NCI-H2196 treated with DMSO at 0.1 percent for 48 hours (cell line): ENCODE data around the gene OLIG2.

ENCODE experiments used
- DNase-seq: peaks from one replicate; lab custom pipeline; 2025; ENCODE audit not compliant: unreplicated experiment; lab: John Stamatoyannopoulos, UW

Gene OLIG2

DNA sequence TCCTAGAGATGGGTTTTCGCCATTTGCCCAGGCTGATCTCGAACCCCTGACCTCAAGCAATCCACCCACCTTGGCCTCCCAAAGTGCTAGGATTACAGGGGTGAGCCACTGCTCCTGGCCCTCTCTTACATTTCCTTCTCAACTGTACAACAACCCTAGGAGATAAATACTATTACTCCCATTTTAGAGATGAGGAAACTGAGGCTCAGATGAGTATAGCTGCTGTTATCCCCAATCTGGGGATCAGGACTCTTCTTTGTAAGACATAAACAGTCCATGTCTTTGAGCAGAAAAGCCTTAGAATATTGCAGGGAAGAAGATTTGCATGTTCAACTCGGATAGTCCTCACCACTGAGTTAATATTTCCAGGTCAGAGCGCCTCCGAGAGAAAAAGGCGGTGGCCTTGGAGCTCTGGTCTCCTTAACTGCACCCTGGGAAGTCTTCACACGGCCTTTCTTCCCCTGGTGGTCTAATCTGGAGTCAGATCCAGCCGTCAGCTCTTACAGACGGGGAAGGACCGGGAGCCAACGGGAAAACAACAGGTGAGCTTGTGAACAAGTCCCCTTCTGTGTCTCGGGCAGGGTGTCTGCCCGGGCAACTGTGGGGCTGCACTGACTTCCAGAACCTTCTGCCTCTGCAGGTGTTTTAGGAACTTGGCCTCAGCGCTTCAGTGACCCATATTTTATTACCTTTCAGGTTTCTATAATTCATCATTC lies 38.3 kb downstream of the OLIG2 start:
- no peak for DNase-seq

DNA sequence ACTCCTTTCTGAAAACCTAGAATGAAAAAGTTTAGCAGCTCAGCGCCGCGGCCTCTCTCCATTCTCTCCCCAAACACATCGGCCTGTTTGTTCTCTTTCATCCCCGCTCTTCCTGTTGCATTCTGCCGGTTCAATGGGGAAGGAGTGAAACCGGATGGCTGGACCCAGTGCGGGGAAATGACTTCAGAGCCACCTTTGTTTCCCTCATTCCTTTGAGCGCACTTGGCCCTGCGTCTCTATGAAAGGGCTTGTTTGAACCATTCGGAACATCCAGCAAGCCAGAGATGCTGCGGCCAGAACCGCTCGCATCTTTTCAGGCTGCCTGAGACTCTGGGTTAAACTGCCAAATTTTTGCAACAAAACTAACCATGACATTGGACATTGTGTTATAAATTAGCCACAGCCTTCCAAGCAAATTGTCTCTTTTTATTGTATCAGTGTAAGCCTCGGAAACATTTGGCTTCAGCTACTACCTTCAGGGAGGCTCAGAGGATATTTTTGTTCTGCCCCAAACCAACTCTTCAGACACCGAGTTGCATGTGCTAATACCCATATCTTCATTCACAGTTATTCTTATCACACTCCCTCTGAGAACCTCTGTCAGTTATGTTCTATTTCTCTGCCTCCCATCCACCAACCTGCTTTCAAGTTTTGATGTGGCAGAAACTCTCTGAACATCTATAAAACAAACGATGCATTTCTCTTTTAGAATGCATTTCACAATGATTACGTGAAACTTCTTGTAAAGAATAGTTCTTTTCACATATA lies 39.1 kb downstream of the OLIG2 start:
- DNase-seq: no peak

DNA sequence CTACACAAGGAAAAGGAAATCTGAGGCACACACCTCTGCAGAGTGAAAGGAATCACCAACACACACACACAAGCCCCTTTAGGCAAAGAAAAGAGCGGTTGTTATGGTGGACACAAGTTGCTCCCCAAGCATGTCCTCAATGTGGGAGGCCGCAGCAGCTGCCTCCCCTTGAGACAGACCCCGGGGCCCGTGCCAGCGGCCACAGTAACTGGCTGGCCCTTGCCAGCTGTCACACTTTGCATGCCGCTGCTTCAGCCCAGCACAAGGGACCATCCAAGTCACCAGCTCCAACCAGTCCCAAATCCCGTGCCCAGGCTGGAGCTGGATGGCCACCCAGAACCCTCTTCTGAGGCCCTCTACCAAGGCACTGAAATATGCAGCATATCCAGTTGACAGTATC lies 41.3 kb downstream of the OLIG2 start:
- DNase-seq: no peak

DNA sequence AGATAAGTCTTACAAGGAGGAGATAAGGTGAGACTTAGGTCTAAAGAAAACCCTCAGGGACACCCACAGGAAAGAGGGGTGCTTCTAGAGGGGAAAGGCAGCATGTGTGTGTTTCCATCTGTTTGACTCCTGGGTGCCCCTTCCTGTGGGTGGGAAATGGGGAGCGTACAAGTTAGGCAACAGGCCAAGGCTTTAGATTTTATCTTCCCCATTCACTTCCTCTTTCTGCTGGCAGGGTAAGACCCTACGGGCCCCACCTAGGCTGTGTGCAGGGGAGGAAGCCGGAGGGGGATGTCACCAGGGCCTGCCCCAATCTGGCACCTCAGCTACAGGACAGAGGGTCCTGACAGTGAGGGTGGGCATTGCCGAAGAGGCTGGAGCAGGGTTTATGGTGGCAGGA lies 41.7 kb downstream of the OLIG2 start:
- no peak for DNase-seq

DNA sequence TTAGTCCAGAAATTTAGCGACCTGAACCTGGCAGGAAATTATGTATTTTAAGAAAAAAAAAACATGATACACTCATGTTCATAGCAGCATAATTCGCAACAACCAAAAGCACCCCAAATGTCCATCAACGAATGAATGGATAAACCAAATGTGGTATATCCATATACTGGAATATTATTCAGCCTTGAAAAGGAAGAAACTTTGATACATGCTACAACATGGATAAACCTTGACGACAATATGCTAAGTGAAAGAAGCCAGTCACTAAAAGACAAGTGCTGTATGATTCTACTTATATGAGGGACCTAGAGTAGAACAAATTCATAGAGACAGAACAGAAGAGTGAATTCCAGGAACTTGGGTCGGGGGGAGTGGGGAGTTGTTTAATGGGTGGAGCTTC lies 43.5 kb downstream of the OLIG2 start:
- no peak for DNase-seq

DNA sequence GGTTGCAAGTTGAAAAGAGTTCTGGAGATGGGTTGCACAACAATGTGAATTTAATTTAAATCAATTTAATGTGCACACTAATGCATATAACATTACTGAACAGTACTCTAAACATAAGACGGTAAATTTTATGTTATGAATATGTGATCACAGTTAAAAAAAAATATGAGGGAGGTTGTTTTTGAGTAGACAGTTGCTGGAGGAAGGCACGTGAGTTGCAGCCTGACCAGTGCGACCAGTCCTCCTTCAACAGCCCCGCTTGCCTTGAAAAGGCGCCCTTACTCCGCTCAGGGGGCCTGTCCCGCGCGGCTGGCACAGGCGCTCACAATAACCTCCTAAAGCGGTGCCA lies 43.9 kb downstream of the OLIG2 start:
- no peak for DNase-seq

DNA sequence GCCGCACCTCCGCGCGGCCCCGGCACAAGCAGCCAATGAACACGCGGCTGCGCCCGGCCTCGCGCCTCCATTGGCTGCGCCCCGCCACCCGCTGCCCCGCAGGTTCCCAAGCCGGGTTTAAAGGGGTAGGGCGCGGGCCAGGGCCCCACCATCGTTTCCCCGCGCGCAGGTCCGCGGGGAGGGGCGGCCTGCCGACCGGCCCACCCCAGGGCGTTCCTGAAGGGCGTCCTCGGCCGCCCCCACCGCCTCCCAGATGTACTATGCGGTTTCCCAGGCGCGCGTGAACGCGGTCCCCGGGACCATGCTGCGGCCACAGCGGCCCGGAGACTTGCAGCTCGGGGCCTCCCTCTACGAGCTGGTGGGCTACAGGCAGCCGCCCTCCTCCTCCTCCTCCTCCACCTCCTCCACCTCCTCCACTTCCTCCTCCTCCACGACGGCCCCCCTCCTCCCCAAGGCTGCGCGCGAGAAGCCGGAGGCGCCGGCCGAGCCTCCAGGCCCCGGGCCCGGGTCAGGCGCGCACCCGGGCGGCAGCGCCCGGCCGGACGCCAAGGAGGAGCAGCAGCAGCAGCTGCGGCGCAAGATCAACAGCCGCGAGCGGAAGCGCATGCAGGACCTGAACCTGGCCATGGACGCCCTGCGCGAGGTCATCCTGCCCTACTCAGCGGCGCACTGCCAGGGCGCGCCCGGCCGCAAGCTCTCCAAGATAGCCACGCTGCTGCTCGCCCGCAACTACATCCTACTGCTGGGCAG lies 44.4 kb downstream of the OLIG2 start, which contains the start of gene OLIG1:
Gene OLIG1, plus strand, starts transcription at position 148 of the 750 bp plus-strand sequence. Its CDS starts 106 bp downstream, at position 254.
- DNase-seq: peak; percentile 67

DNA sequence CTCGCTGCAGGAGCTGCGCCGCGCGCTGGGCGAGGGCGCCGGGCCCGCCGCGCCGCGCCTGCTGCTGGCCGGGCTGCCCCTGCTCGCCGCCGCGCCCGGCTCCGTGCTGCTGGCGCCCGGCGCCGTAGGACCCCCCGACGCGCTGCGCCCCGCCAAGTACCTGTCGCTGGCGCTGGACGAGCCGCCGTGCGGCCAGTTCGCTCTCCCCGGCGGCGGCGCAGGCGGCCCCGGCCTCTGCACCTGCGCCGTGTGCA lies 44.9 kb downstream of the OLIG2 start:
- DNase-seq: no peak

DNA sequence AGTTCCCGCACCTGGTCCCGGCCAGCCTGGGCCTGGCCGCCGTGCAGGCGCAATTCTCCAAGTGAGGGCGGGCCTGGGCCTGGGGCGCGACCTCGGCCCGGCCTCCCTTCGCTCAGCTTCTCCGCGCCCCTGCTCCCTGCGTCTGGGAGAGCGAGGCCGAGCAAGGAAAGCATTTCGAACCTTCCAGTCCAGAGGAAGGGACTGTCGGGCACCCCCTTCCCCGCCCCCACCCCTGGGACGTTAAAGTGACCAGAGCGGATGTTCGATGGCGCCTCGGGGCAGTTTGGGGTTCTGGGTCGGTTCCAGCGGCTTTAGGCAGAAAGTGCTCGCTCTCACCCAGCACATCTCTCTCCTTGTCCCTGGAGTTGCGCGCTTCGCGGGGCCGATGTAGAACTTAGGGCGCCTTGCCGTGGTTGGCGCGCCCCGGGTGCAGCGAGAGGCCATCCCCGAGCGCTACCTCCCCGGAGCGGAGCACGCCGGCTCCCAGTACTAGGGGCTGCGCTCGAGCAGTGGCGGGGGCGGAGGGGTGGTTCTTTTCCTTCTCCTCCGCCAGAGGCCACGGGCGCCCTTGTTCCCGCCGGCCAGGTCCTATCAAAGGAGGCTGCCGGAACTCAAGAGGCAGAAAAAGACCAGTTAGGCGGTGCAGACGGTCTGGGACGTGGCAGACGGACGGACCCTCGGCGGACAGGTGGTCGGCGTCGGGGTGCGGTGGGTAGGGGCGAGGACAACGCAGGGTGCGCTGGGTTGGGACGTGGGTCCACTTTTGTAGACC lies 45.4 kb downstream of the OLIG2 start:
- no peak for DNase-seq

DNA sequence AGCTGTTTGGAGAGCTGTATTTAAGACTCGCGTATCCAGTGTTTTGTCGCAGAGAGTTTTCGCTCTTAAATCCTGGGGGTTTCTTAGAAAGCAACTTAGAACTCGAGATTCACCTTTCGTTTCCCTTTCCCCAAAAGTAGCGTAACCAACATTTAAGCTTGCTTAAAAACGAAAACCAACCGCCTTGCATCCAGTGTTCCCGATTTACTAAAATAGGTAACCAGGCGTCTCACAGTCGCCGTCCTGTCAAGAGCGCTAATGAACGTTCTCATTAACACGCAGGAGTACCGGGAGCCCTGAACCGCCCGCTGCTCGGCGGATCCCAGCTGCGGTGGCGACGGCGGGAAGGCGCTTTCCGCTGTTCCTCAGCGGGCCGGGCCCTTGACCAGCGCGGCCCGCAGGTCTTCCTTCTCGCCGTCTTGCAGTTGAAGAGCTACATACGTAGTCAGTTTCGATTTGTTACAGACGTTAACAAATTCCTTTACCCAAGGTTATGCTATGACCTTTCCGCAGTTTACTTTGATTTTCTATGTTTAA lies 46.1 kb downstream of the OLIG2 start:
- DNase-seq: no peak

DNA sequence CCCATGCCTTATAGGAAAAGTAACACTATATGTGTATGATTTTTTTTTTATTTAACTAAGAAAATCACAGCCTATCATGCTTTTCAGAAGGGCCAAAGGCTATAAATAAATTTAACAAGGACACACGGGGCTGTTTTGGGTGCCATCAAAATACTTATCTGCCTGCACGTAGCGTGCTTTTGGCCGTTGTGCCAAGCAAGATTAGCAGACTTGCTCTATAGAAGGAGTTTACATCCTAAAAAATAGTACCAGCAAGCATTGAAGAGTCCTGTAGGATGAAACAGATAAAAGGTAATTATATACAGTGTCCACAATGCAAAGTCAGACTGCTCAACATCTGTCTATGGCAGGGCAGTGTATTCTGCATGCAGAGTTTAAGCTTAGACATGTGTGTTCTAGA lies 47.9 kb downstream of the OLIG2 start:
- DNase-seq: no peak

DNA sequence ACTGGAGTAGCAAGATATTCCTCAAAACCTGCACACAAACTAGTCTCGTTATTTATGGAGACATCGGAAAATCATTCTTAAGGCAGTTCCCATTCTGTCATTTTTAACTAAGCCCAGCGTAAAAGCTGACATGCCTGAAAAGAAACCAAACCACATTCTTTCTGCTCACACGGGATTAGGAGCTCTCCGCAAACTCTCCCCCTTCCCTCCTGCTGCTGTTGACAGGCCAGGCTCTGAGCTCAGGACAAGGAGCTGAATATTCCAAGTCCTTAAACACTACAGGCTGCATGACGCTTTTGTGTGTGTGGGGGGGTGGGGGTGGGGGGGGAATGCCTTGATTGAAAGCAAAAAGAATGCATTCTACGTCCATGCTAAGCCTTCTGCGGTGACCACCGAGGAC lies 49.4 kb downstream of the OLIG2 start:
- DNase-seq: no peak

DNA sequence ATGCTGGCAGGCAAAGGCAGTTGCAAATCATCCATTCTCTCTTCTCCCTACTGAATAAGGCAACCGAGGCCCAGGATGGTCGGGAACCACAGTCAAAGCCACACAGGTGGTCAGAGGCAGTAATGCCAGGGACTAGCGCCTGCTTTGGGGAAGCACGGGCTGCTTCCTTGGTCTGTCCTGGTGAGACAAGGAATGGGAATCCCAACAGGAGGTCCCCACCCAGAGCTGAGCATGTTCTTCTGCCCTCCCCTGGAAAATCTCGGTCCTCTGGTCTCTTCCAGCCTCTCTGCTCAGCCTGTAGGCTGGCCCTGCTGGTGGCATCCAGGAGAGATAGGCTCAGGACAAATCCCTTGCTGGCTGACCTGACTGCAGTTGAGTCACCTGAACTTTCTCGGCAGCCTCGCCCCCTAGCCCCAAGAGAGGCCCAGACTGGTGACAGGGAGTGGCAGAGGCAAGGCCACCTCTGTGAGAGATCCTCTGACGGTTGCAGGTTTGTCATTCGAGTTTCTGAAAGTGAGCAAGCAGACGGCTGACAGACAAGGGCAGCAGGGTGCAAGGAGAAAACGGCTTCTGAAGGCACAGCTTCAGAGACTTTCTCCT lies 50.0 kb downstream of the OLIG2 start:
- DNase-seq: no peak

DNA sequence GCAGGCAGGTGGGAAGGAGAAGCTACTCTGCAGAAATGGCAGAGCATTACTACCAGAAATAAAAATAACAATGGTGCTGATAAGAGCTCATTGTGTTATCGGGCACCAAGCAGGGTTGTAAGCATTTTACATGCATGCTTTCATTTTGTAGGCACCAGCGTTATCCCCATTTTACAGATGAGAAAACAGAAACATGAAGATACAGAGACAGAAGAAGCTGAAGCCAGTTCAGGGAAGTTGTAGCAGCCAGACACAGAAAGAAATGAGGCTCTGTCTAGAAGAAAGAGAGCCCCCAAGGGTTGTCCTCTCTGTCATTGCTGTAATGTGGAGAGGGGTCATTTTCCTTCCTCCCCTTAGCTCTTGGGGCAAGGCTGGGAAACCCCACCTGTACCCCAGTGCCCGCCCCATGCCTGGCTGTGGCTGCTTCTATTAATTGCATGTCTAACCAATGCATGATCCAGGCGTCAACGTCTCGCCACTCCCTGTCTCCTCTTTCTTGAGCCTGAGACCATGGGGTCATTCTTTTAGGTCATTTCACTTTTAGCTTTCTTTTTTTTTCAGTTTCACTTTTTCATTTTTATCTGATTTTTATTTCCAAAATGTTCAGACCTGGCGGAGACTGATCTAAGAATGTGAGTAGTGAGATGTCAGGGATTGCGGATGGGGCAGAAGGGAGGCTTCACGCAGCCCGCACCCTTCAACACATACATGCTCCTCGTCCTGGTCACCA lies 51.0 kb downstream of the OLIG2 start:
- DNase-seq: no peak
